ENCODE measurements around the gene PNLIP. TPM values are rescaled to one million over a fixed set of nuclear protein-coding genes. Genes with fewer than 3 reads are reported as not detected.

Gene PNLIP
- polyA plus RNA-seq, 1 of the 3 experiments (the other 2 are of a cell fraction): not detected

GRCh38 chr10:116589926-116590325 lies 44.2 kb downstream of the PNLIP start (continued):
- TF ChIP-seq GABPA (IDR thresholded peaks at IDR 0.05; ENCODE audit: low read depth): no peak
- TF ChIP-seq GATA2 (CRISPR knock-in tag; IDR thresholded peaks at IDR 0.05): no peak
- no peak for TF ChIP-seq EP300 (IDR thresholded peaks at IDR 0.05; ENCODE audit: borderline replicate concordance in 1 of 2, low read depth in 1 of 2, low read length in 1 of 2)

GRCh38 chr10:116590590-116591444 lies 45.1 kb downstream of the PNLIP start, which contains the start of gene PNLIPRP1:
TSS of gene PNLIPRP1 (plus strand) at chr10:116590959. CDS start at chr10:116591130, 171 bp downstream.
- Histone ChIP-seq H3K27me3 (ENCODE audit: insufficient read depth) (no peaks in the 10 kb centered on the region), H3K27ac (ENCODE audit: low read depth in 2 of 2, low read length in 1 of 2) (no peak within 1 kb of the TSS), H4K20me1 (ENCODE audit: insufficient read depth) (no peaks in the 10 kb centered on the region), H3K9me3 (no peaks in the 10 kb centered on the region), H3K4me1 (ENCODE audit: control insufficient read depth in 1 of 2, insufficient read depth in 2 of 2, low read depth in 1 of 2, low read length in 1 of 2) (no peaks in the 10 kb centered on the region), H3K4me2 (no peak within 1 kb of the TSS), H3K79me2 (ENCODE audit: insufficient read depth) (no peaks in the 10 kb centered on the region), H2AFZ (ENCODE audit: low read depth) (no peak within 1 kb of the TSS), H3K9me2 (no peaks in the 10 kb centered on the region), H3K36me3 (replicated peaks in 1 of 2; ENCODE audit: control insufficient read depth in 1 of 2, insufficient read depth in 2 of 2, low read length in 1 of 2) (no peaks in the 10 kb centered on the region), H3F3A (replicated peaks; ENCODE audit: insufficient read depth) (no peaks in the 10 kb centered on the region), H3K4me3 (ENCODE audit: low read depth in 2 of 2, low read length in 1 of 2) (no peak within 1 kb of the TSS), H3K9ac (no peak within 1 kb of the TSS)
- WGBS (ENCODE audit: low lambda C conversion rate): 33% methylated on average over 9 of the region's 9 CpGs
- DNase-seq: no peak
- CTCF ChIA-PET: interaction anchor here (1.2 to 1.4 kb wide), 2 partner anchors 9 to 76 kb away, joined by 3 to 4 read pairs; no protein-coding TSS in a partner anchor
- TF ChIP-seq NRF1 (IDR thresholded peaks at IDR 0.05; ENCODE audit: low read depth, low read length): no peak
- no peak for TF ChIP-seq PBX3 (IDR thresholded peaks at IDR 0.05)
- TF ChIP-seq SMC3 (IDR thresholded peaks at IDR 0.05; ENCODE audit: low read depth, low read length): no peak
- TF ChIP-seq NFIC (IDR thresholded peaks at IDR 0.05; ENCODE audit: borderline replicate concordance): no peak
- no peak for TF ChIP-seq CHD2 (IDR thresholded peaks at IDR 0.05; ENCODE audit: low read length, partially characterized antibody)
- TF ChIP-seq TCF12 (IDR thresholded peaks at IDR 0.05): no peak
- no peak for TF ChIP-seq RFX5 (IDR thresholded peaks at IDR 0.05; ENCODE audit: low read length)
- TF ChIP-seq FOXJ3 (CRISPR knock-in tag; IDR thresholded peaks at IDR 0.05): no peak
- TF ChIP-seq YY1 (IDR thresholded peaks at IDR 0.05; ENCODE audit: low read depth): no peak
- no peak for TF ChIP-seq RCOR1 (IDR thresholded peaks at IDR 0.05; ENCODE audit: low read length)
- POLR2A ChIA-PET: no interaction called here

GRCh38 chr10:116593139-116593740 lies 47.5 kb downstream of the PNLIP start:
- Histone ChIP-seq H3K4me2 (no peak overlapping the region), H3K27ac (ENCODE audit: low read depth in 2 of 2, low read length in 1 of 2) (no peak overlapping the region), H3K9ac (no peak overlapping the region), H3K27me3 (ENCODE audit: insufficient read depth) (no peaks in the 10 kb centered on the region), H3K9me3 (no peaks in the 10 kb centered on the region), H3F3A (replicated peaks; ENCODE audit: insufficient read depth) (no peaks in the 10 kb centered on the region), H3K9me2 (no peaks in the 10 kb centered on the region), H3K36me3 (replicated peaks in 1 of 2; ENCODE audit: control insufficient read depth in 1 of 2, insufficient read depth in 2 of 2, low read length in 1 of 2) (no peaks in the 10 kb centered on the region), H3K79me2 (ENCODE audit: insufficient read depth) (no peaks in the 10 kb centered on the region), H3K4me3 (ENCODE audit: low read depth in 2 of 2, low read length in 1 of 2) (no peak overlapping the region), H3K4me1 (ENCODE audit: control insufficient read depth in 1 of 2, insufficient read depth in 2 of 2, low read depth in 1 of 2, low read length in 1 of 2) (no peaks in the 10 kb centered on the region), H4K20me1 (ENCODE audit: insufficient read depth) (no peaks in the 10 kb centered on the region), H2AFZ (ENCODE audit: low read depth) (no peak overlapping the region)
- POLR2A ChIA-PET: no interaction called here
- DNase-seq: no peak
- WGBS (ENCODE audit: low lambda C conversion rate): 59% methylated on average over 5 of the region's 5 CpGs
- CTCF ChIA-PET: no interaction called here
- TF ChIP-seq GATA2 (CRISPR knock-in tag; IDR thresholded peaks at IDR 0.05) (no peak), JUND (IDR thresholded peaks at IDR 0.05) (no peak), RCOR1 (IDR thresholded peaks at IDR 0.05; ENCODE audit: low read length) (no peak), IRF3 (IDR thresholded peaks at IDR 0.05; ENCODE audit: low read depth, low read length) (no peak), MEF2A (IDR thresholded peaks at IDR 0.05; ENCODE audit: borderline replicate concordance, low read depth) (no peak), TAF1 (IDR thresholded peaks at IDR 0.05; ENCODE audit: borderline replicate concordance, low read depth, low read length) (no peak), FOSL2 (IDR thresholded peaks at IDR 0.05; ENCODE audit: borderline replicate concordance, low read depth) (no peak), TEAD4 (IDR thresholded peaks at IDR 0.05; ENCODE audit: borderline replicate concordance, insufficient read depth) (no peak), FOXM1 (IDR thresholded peaks at IDR 0.05; ENCODE audit: low read depth) (no peak), PBX3 (IDR thresholded peaks at IDR 0.05) (no peak), NRF1 (IDR thresholded peaks at IDR 0.05; ENCODE audit: low read depth, low read length) (no peak)
